HCT116 (cell line): ENCODE results near the gene HOXD9.

Experiments
- POLR2A ChIP-seq: IDR thresholded peaks from 2 replicates; pipeline ENCODE4 v1.7.0; 2011; ENCODE audit warnings: borderline replicate concordance; ENCODE audit not compliant: insufficient read depth, insufficient read length; ENCODE audit errors: extremely low read depth
- TF ChIP-seq, protein P1 (sequence below), 3 experiments: fragments of 200-600 bp in 1 of 3; sonication (generic) in 1 of 3; IDR thresholded peaks in 2 of 3; conservative IDR thresholded peaks in 1 of 3; 2 replicates each; pipeline ENCODE4 v1.5.1; 2012 to 2017; ENCODE audit warnings: low read depth in 2 of 3, low read length in 2 of 3, antibody characterized with exemption in 1 of 3, borderline replicate concordance in 1 of 3, control low read depth in 1 of 3, mild to moderate bottlenecking in 1 of 3, mixed read lengths in 1 of 3, mixed run types in 1 of 3, moderate library complexity in 1 of 3; ENCODE audit not compliant: insufficient read depth in 1 of 3

DNA sequence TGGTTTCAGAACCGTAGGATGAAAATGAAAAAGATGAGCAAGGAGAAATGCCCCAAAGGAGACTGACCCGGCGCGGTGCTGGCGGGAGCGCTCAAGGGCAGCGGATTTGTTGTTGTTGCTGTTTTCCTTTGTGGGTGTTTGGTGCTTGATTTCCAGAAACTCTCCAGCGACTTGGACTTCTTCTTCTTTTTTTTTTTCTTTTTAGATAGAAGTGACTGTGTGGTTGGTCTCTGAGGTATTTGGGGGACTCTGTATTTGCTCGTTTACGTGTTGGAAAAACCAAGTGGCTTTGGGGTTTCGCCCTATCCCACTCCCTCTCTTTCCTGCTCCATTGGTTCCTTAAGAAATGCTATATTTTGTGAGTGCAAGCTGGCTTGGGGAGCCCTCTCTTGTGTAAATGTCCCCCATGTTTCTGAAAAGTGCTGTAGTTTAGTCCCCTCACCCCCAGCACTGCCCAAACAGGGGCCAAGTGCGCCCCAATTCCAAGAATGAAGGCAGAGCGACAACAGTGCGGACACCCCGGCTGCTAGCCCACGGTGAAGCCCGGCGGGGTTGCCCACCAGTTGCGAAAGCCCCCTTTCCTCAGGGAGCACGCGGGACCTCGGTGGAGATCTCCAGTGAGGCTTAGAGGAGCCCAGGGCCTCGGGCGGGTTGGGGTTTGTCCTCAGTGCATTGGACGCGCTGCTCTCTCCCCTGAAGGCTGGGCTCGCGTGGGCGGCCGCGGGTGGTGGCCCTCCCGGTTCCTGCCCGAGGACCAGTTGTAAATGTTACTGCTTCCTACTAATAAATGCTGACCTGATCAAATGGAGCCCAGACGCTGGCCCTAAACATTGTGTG, 1.8 kb downstream of the HOXD9 start:
- TF ChIP-seq, protein P1, sequence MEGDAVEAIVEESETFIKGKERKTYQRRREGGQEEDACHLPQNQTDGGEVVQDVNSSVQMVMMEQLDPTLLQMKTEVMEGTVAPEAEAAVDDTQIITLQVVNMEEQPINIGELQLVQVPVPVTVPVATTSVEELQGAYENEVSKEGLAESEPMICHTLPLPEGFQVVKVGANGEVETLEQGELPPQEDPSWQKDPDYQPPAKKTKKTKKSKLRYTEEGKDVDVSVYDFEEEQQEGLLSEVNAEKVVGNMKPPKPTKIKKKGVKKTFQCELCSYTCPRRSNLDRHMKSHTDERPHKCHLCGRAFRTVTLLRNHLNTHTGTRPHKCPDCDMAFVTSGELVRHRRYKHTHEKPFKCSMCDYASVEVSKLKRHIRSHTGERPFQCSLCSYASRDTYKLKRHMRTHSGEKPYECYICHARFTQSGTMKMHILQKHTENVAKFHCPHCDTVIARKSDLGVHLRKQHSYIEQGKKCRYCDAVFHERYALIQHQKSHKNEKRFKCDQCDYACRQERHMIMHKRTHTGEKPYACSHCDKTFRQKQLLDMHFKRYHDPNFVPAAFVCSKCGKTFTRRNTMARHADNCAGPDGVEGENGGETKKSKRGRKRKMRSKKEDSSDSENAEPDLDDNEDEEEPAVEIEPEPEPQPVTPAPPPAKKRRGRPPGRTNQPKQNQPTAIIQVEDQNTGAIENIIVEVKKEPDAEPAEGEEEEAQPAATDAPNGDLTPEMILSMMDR (IDR thresholded peaks at IDR 0.05 in 2 of 3, conservative IDR thresholded peaks at IDR 0.05 in 1 of 3; ENCODE audit: borderline replicate concordance in 1 of 3, insufficient read depth in 1 of 3, low read depth in 2 of 3, low read length in 2 of 3), result no peak
- no peak for TF ChIP-seq POLR2A
